ENCODE measurements around the gene PRDX1. TPM values are rescaled to one million over a fixed set of nuclear protein-coding genes. Genes with fewer than 3 reads are reported as not detected.
A peak's percentile ranks its signal among the peaks of the same experiment; 100 is the strongest.

The PRDX1 gene
- 100 to 1,000 TPM; 820 to 951 (median 896) TPM for total RNA-seq

DNA sequence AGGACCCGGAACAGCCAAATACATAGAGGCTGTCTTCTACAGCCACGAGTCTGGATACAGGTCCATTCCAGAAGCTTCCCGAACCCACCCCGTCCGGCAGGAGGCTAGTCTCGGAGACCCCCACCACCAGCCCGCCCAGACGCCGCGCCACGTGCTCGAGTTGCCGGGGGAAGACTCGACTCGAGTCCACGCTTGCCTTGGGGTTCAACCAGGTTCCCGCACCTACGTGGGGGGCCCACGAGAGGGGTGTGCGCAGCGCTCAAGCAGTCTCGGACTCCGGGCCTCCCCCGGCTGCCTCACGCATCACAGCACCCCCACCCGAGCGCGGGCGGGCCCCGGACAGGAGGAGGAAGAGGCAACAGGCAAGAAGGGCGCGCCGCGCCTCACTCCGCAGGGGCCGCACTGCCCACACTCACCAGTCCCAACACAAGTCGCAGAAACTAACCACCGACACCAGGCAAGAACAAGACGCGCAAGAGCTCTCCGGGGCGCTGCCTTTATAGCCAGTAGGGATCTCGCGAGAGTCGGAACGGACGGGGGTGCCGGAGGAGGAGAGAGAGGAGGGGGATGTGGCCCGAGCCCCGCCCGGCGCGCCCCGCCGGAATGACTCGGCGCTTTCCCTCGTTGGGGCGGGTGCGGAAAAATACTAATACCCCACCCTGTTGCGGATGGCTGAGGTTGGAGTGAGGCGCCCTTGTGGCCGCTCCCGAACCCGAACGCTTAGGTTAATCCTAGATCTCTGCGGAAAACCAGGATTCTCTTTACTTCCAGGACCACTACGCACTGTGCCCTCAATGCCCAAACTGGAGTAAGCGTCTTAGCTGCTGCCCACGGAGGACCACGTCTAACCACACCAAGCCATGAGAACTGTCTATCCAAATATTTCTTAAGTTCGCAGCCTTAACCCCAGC lies at the start of gene PRDX1:
TSS of gene PRDX1 (minus strand) at position 472 of the 911 bp plus-strand sequence. CDS start 2,841 bp downstream, outside the sequence.
- Mint-ChIP-seq H3K4me1 (ENCODE audit: low read depth) (peaks cover 40% of the 10 kb centered on the region), H3K27me3 (ENCODE audit: low read depth) (peaks cover 2% of the 10 kb centered on the region), H3K9me3 (no peaks in the 10 kb centered on the region), H3K4me3 (peak within 1 kb of the TSS; percentile 98), H3K36me3 (ENCODE audit: insufficient read depth) (peaks cover 9% of the 10 kb centered on the region)
- peak; percentile 87 to 90 for ATAC-seq
- DNase-seq, result peak; percentile 99

DNA sequence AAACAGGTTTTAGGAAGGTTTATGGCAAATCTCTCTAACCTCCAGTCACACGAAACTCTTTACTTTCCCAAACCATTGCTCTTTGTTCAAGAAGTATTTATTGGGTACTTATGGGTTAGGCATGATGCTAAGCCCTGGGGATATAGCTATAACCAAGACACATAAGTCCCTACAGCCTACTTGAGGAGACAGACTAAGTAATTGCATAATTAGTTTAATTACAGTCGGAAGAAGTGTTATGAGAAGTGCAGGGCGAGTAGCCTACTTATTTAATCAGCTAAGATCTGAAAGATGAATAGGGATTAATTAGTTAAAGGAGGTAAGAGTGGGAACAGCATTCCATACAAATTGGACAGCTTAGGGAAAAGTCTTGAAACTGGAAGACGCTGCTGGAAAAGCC lies 48.9 kb upstream of the PRDX1 start:
- DNase-seq (no peak), ATAC-seq (no peak)
- Mint-ChIP-seq H3K4me1 (ENCODE audit: low read depth) (no peaks in the 10 kb centered on the region), H3K4me3 (no peak overlapping the region), H3K27me3 (ENCODE audit: low read depth) (no peaks in the 10 kb centered on the region), H3K36me3 (ENCODE audit: insufficient read depth) (peaks cover 22% of the 10 kb centered on the region), H3K9me3 (no peaks in the 10 kb centered on the region)

DNA sequence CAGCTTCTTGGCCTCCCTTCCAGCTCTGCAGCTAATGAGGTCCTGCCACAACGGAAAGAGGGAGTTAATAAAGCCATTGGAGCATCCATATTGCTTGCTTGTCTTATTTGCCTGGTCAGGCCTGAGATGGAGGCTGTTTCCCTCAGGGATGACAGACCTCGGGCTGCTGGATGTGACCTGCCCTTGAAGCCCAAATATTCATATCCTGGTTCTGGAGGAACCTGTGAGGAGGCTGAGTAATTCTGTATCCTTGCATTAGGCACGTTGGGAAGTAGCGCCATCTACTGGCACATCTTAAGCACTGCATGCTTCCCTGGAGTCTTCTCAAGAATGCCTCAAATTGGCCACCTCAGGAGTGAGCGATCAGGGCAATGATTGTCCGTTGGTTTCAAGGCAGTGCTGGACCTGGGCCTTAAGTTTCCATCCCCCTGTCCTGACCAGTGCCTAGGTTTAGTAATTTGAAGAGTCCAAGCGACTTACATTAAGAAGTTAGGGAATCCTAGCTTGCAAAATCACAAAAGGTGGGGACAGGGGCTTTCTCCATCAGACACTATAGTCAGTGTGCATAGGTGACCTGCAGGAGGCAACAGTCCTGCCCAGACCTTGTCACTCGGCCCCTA lies 48.4 kb upstream of the PRDX1 start:
- DNase-seq (peak; percentile 67), ATAC-seq (peak; percentile 94 to 96)
- Mint-ChIP-seq H3K4me3 (no peak overlapping the region), H3K27me3 (ENCODE audit: low read depth) (no peaks in the 10 kb centered on the region), H3K36me3 (ENCODE audit: insufficient read depth) (peaks cover 22% of the 10 kb centered on the region), H3K4me1 (ENCODE audit: low read depth) (no peaks in the 10 kb centered on the region), H3K9me3 (no peaks in the 10 kb centered on the region)

DNA sequence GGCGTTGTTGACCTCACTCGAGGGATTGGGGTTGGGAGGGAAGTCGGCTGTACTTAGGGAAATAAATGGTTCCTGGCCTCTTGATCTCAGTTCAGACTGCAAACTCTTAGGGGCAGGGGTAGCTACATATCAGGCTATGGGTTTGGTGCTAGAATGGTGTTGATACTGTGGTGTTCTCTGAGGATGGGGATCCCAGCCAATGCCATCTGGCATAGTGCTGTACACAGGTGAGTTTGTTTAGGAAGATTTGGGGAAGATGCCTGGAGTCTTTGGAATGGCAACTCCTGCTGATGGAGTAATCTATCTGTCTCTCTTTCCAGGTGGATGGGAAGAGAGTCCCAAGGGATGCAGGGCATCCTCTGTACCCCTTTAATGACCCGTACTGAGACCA lies 47.9 kb upstream of the PRDX1 start:
- ATAC-seq (peak in 1 of 2 donors; percentile 19), DNase-seq (no peak)
- peaks cover 22% of the 10 kb centered on the region for H3K36me3 Mint-ChIP-seq (ENCODE audit: insufficient read depth)
- H3K4me3 Mint-ChIP-seq, result no peak overlapping the region
- H3K4me1 Mint-ChIP-seq (ENCODE audit: low read depth), result no peaks in the 10 kb centered on the region
- H3K27me3 Mint-ChIP-seq (ENCODE audit: low read depth), result no peaks in the 10 kb centered on the region
- H3K9me3 Mint-ChIP-seq, result no peaks in the 10 kb centered on the region

DNA sequence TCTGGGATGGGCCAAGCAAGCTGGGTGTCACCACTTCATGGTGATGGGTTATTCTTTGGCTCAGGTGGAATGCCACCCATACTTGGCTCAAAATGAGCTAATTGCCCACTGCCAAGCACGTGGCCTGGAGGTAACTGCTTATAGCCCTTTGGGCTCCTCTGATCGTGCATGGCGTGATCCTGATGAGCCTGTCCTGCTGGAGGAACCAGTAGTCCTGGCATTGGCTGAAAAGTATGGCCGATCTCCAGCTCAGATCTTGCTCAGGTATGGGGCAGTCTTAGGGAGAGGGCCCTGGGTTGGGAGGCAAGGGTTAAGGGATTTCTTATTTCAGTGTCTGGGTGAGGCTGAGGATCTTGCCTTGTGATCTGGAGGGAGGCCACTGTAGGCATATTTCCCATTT lies 46.7 kb upstream of the PRDX1 start:
- H3K27me3 Mint-ChIP-seq (ENCODE audit: low read depth), result no peaks in the 10 kb centered on the region
- H3K4me3 Mint-ChIP-seq, result no peak overlapping the region
- ATAC-seq (no peak), DNase-seq (no peak)
- H3K36me3 Mint-ChIP-seq (ENCODE audit: insufficient read depth), result peaks cover 29% of the 10 kb centered on the region
- no peaks in the 10 kb centered on the region for H3K4me1 Mint-ChIP-seq (ENCODE audit: low read depth)
- no peaks in the 10 kb centered on the region for H3K9me3 Mint-ChIP-seq

DNA sequence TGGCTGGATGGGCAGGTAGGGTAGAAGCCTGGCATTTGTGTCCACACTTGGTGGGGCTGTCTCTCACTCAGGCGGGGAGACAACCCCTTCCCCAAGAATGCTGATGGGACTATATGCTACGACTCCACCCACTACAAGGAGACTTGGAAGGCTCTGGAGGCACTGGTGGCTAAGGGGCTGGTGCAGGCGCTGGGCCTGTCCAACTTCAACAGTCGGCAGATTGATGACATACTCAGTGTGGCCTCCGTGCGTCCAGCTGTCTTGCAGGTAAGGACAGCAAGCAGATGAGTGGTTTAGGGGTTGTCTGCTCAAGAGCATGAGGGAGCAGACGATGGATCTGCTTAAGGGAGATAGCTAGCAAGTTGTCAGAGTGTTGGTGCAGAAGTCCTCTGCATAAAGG lies 46.2 kb upstream of the PRDX1 start:
- Mint-ChIP-seq H3K4me1 (ENCODE audit: low read depth) (no peaks in the 10 kb centered on the region), H3K9me3 (no peaks in the 10 kb centered on the region), H3K4me3 (no peak overlapping the region), H3K36me3 (ENCODE audit: insufficient read depth) (peaks cover 29% of the 10 kb centered on the region), H3K27me3 (ENCODE audit: low read depth) (no peaks in the 10 kb centered on the region)
- DNase-seq, result no peak
- ATAC-seq, result no peak

DNA sequence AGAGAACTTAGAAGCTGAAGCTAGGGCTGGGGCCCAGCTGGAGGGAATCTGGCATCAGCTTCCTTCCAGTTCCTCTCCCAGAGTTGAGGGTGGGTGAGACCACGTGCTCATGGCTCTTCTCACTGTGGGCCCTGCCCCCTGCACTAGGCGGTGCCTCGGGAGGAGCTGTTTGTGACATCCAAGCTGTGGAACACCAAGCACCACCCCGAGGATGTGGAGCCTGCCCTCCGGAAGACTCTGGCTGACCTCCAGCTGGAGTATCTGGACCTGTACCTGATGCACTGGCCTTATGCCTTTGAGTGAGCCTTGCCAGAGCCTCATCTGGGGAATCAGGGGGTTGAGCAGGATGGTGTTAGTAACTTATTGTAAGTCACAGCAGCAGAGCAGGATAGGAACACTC lies 45.0 kb upstream of the PRDX1 start:
- H3K36me3 Mint-ChIP-seq (ENCODE audit: insufficient read depth), result peaks cover 33% of the 10 kb centered on the region

DNA sequence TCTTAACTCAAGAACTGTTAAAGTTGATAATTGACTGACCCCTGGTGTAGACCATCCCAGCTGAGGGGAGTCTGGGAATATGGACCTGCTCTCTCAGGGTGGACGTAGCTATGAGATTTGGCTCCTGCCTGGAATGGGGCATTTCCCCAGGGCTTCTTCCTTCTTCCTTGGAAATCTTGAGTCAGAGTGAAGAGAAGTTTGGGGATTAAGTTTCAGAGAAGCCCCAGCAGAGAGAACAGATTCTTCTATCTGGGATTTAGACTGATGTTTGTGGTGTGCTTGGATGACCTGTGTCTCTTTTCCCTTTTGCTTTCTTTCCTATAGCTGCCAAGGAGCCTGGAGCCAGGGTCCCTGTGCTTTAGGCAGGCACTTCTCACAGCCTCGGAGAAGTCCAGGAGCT lies 42.2 kb upstream of the PRDX1 start:
- Mint-ChIP-seq H3K4me3 (no peak overlapping the region), H3K4me1 (ENCODE audit: low read depth) (no peaks in the 10 kb centered on the region), H3K9me3 (no peaks in the 10 kb centered on the region), H3K36me3 (ENCODE audit: insufficient read depth) (peaks cover 35% of the 10 kb centered on the region), H3K27me3 (ENCODE audit: low read depth) (no peaks in the 10 kb centered on the region)
- no peak for ATAC-seq
- no peak for DNase-seq

More for the DNA sequence above, 45.0 kb upstream of the PRDX1 start:
- Mint-ChIP-seq H3K4me3 (no peak overlapping the region), H3K4me1 (ENCODE audit: low read depth) (no peaks in the 10 kb centered on the region), H3K9me3 (no peaks in the 10 kb centered on the region), H3K27me3 (ENCODE audit: low read depth) (no peaks in the 10 kb centered on the region)
- ATAC-seq (no peak), DNase-seq (no peak)

DNA sequence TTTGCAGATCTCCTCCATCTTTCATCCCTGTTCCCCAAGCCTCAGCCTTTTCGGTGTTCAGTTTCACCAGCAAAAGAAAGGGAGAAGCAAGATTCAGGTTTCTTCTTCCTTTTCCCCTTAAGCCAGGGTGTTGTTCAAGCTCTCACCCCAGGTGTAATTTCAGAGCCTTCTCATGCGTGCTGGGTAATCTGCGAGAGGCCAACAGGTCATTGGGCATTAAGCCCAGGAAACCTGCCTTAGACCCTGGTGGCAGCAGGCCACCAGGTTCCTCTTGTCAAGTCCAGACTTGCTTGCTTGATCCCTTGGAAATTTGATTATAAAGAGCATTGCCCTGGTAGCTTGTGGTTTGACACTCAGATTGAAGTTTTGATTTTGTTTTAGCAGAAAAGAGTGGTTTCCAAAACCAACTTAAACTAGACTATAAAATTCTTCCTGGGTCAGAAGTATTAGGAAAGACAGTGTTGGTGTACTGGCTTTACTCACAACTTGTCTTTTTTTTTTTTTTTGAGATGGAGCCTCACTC lies 35.8 kb upstream of the PRDX1 start:
- H3K4me1 Mint-ChIP-seq (ENCODE audit: low read depth), result peaks cover 9% of the 10 kb centered on the region
- DNase-seq (no peak), ATAC-seq (no peak)
- H3K4me3 Mint-ChIP-seq, result no peak overlapping the region
- peaks cover 18% of the 10 kb centered on the region for H3K36me3 Mint-ChIP-seq (ENCODE audit: insufficient read depth)
- H3K9me3 Mint-ChIP-seq, result no peaks in the 10 kb centered on the region
- no peaks in the 10 kb centered on the region for H3K27me3 Mint-ChIP-seq (ENCODE audit: low read depth)

DNA sequence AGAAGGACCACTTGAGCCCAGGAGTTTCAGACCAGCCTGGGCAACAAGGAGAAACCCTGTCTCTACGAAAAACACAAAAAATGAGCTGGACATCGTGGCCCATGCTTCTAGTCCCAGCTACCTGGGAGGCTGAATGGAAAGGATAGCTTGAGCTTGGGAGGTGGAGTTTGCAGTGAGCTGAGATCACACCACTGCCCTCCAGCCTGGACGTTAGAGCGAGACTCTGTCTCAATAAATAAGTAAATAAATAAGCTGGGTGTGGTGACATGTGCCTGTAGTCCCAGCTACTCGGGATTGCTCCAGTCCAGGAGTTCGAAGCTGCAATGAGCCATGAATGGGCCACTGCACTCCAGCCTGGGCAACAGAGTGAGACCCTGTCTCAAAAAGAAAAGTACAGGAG lies 32.5 kb upstream of the PRDX1 start:
- ATAC-seq (no peak), DNase-seq (no peak)
- Mint-ChIP-seq H3K36me3 (ENCODE audit: insufficient read depth) (peaks cover 14% of the 10 kb centered on the region), H3K4me3 (no peak overlapping the region), H3K27me3 (ENCODE audit: low read depth) (no peaks in the 10 kb centered on the region), H3K4me1 (ENCODE audit: low read depth) (peaks cover 19% of the 10 kb centered on the region), H3K9me3 (no peaks in the 10 kb centered on the region)

DNA sequence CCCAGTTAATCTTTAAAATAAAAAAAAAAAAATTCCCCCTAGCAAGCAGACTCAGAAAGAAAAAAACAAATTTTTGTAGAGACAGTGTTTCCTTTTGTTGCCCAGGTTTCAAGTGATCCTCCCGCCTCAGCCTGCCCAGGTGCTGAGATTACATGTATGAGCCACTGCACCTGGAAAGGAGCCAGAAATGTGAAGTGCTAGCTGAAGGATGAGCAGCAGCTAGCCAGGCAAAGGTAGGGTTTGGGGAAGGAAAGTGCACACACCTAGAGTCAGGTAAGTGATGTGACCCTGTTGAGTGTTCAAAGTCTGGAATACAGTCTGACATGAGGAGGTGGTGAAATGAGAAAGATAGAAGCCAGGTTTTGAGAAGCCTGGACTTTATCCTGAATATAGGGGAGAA lies 30.6 kb upstream of the PRDX1 start:
- DNase-seq, result no peak
- peaks cover 14% of the 10 kb centered on the region for H3K36me3 Mint-ChIP-seq (ENCODE audit: insufficient read depth)
- H3K4me3 Mint-ChIP-seq, result peak overlapping the region; percentile 98
- no peak for ATAC-seq
- peaks cover 17% of the 10 kb centered on the region for H3K4me1 Mint-ChIP-seq (ENCODE audit: low read depth)
- no peaks in the 10 kb centered on the region for H3K9me3 Mint-ChIP-seq
- H3K27me3 Mint-ChIP-seq (ENCODE audit: low read depth), result no peaks in the 10 kb centered on the region

DNA sequence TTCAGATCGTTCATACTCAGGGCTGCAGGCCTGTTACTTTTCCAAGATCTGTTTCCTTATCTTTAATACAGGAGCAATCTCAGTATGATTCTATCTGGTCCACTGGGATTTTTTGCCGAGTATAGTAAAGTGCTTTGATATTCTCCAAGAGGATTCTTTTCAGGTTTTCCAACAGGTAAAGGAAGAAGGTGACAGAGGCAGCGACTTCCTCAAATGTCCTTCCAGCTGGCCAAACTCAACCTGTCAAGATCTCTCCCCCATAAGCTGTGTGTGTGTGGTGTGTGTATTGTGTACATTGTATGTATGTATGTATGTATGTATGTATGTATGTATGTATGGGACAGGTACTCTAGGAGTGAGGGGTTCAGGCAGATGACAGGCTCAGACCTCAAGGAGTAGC lies 30.0 kb upstream of the PRDX1 start:
- Mint-ChIP-seq H3K4me3 (peak overlapping the region; percentile 98), H3K9me3 (no peaks in the 10 kb centered on the region), H3K36me3 (ENCODE audit: insufficient read depth) (peaks cover 14% of the 10 kb centered on the region), H3K27me3 (ENCODE audit: low read depth) (no peaks in the 10 kb centered on the region), H3K4me1 (ENCODE audit: low read depth) (peaks cover 17% of the 10 kb centered on the region)
- DNase-seq (no peak), ATAC-seq (no peak)

DNA sequence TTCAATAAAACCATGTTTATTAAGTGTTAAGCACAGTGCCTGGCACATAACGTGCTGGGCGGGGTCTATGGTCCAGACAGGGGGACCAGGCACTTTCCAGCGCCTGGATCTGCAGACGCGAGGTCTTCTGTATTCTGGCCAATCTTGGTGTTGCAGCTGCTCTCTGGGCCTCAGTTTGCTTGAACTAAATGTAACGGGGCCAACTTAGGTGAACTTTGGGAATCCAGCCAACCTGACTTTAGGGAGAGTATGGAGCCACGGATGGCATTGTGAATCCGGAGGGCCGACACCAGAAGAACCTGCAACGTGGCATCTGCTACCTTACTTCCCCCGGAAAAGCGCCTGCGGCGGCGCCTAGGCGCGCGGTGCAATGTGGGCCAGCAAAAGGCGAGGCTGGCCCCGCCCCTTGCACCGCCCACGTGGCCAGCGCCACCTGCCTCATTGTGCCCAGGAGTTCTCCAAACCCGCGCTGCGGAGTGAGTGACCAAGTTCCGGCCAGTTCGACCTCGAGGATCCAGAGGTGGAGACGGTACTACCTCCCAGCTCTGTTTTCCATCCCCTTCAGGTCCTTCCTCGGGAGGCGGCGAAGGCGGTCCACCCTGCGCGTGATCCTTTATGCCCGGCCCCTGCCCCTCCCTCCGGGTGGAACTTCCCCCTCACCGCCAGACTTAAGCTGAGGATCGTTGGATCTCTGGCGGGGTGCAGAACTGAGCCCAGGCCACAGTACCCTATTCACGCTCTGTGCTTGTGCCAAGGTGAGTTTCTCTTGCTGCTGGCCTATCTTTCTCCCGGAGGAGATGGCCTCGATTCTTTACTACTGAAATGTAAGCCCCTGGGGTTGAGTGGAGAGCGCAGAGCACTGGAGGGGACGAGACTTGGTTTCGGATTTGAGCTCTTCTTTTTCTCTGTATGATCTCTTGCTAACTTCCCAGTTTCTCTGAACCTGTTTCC lies 29.0 kb upstream of the PRDX1 start, which contains the start of gene AKR1A1:
TSS of gene AKR1A1 (plus strand) at position 426 of the 951 bp plus-strand sequence. CDS start 10,969 bp downstream, outside the sequence.
- H3K4me3 Mint-ChIP-seq, result peak within 1 kb of the TSS; percentile 98
- no peaks in the 10 kb centered on the region for H3K9me3 Mint-ChIP-seq
- DNase-seq (peak; percentile 85), ATAC-seq (peak; percentile 95 to 96)
- no peaks in the 10 kb centered on the region for H3K27me3 Mint-ChIP-seq (ENCODE audit: low read depth)
- H3K36me3 Mint-ChIP-seq (ENCODE audit: insufficient read depth), result peaks cover 9% of the 10 kb centered on the region
- peaks cover 16% of the 10 kb centered on the region for H3K4me1 Mint-ChIP-seq (ENCODE audit: low read depth)
